Measurements from ENCODE around the gene SGTA. TPM values are rescaled to one million over a fixed set of nuclear protein-coding genes. Genes with fewer than 3 reads are reported as not detected.

Gene SGTA
- total and polyA plus RNA-seq, 5 donors from 2014 or later: 28.2 to 35.7 (median 32.1) TPM

DNA sequence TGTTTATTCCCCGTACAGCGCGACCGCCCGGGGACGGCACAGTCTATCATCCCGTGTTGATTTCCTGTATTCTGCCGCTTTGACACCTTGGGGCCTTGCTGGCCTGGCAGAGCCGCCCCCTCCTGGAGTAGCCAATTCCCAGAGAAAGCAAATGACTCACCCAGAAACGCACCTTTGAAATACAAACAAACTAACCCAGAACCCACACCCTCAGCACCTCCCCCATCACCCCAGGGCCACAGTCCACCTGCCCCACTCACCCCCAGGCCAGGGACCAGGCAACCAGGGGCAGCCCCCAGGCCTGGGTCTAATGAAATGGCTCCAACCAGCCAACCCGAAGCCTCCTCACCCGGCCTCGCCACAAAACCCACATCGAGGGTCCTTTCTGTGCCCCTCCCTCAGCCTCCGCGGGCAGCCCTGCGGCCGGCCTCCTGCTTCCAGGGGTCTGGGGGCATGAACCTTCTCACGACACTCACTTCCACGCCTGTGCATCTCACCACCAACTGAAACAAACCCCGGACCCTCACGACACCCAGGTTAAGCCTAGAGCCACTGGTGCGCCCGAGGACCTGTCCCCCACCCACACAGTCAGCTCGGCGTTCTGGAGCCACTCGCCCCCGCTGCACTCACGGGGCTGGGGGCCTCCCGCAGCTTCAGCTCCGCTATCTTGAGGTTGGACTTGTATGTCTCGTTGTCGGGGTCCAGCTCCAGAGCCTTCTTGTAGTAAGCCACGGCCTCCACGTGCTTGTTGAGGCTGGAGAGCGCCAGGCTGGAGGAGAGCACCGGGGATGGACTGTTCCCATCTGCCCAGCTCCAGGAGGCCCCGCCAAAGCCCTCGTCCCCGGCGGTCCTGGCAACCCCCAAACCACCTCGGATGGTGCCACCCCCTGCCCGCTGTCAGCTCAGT, 20.9 kb downstream of the SGTA start:
- Histone ChIP-seq H3K27ac (ENCODE audit: insufficient read depth, low read length, poor library complexity, severe bottlenecking) (no peak overlapping the region), H3K36me3 (ENCODE audit: control insufficient read depth, insufficient read depth, low read length) (peaks cover 24% of the 10 kb centered on the region), H3K4me1 (ENCODE audit: control insufficient read depth, insufficient read depth, low read length, poor library complexity, severe bottlenecking) (no peaks in the 10 kb centered on the region), H3K4me3 (ENCODE audit: low read depth, low read length) (no peak overlapping the region), H3K9me3 (ENCODE audit: control insufficient read depth in 2 of 2, low read length in 2 of 2) (no peaks in the 10 kb centered on the region), H3K27me3 (ENCODE audit: control insufficient read depth, insufficient read depth, low read length) (no peaks in the 10 kb centered on the region)
- H3K27ac Mint-ChIP-seq: peak overlapping the region in 1 of 3 donors; percentile 83
- no peaks in the 10 kb centered on the region for H3K27me3 Mint-ChIP-seq
- ATAC-seq (ENCODE audit: low read depth in 2 of 2) (no peak), DNase-seq (no peak)
- H3K9me3 Mint-ChIP-seq: peaks cover 0 to 2% (median 0%) of the 10 kb centered on the region in 7 donors
- peaks cover 10% of the 10 kb centered on the region for H3K36me3 Mint-ChIP-seq
- no peak overlapping the region for H3K4me3 Mint-ChIP-seq
- peaks cover 0 to 2% (median 0%) of the 10 kb centered on the region in 4 donors for H3K4me1 Mint-ChIP-seq

DNA sequence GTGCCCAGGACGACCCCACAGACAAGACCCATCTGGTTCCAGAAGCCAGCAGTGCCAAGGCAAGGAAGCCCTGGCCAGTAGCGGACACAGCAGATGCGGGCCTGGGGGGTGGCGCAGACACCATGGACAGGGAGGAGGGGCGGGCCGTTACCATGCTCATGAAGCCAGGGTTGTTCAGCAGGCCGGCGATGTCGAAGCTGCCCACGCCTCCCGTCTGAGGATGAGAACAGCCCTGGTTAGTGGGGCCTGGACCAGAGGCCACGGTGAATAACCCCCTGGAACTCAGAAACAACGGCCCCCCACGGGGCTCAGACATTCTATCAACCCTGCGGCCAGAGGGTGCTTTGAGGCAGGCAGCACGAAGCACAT, 21.8 kb downstream of the SGTA start:
- Histone ChIP-seq H3K27ac (ENCODE audit: insufficient read depth, low read length, poor library complexity, severe bottlenecking) (no peak overlapping the region), H3K9me3 (ENCODE audit: control insufficient read depth in 2 of 2, low read length in 2 of 2) (no peaks in the 10 kb centered on the region), H3K36me3 (ENCODE audit: control insufficient read depth, insufficient read depth, low read length) (peaks cover 24% of the 10 kb centered on the region), H3K27me3 (ENCODE audit: control insufficient read depth, insufficient read depth, low read length) (no peaks in the 10 kb centered on the region), H3K4me1 (ENCODE audit: control insufficient read depth, insufficient read depth, low read length, poor library complexity, severe bottlenecking) (no peaks in the 10 kb centered on the region), H3K4me3 (ENCODE audit: low read depth, low read length) (no peak overlapping the region)
- H3K36me3 Mint-ChIP-seq: peaks cover 12% of the 10 kb centered on the region
- peaks cover 0 to 2% (median 0%) of the 10 kb centered on the region in 7 donors for H3K9me3 Mint-ChIP-seq
- no peak overlapping the region for H3K4me3 Mint-ChIP-seq
- H3K27me3 Mint-ChIP-seq: no peaks in the 10 kb centered on the region
- DNase-seq: no peak
- no peak for ATAC-seq (ENCODE audit: low read depth in 2 of 2)
- H3K4me1 Mint-ChIP-seq: peaks cover 0 to 2% (median 0%) of the 10 kb centered on the region in 4 donors
- H3K27ac Mint-ChIP-seq: no peak overlapping the region

DNA sequence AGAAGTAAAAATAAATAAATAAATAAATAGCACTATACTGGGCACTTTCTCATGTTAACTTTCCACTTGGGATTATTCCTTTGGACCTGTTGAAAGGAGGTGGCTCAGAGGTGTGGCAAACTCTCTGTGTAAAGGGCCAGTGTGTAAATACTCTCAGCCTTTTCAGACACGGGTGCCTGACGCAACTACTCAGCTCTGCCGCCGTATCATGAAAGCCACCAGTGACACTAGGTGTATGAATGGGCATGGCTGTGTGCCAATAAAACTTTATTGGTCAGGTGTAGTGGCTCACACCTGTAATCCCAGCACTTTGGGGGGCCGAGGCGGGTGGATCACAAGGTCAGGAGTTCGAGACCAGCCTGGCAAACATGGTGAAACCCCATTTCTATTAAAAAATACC, 23.1 kb downstream of the SGTA start:
- Histone ChIP-seq H3K4me1 (ENCODE audit: control insufficient read depth, insufficient read depth, low read length, poor library complexity, severe bottlenecking) (no peaks in the 10 kb centered on the region), H3K9me3 (ENCODE audit: control insufficient read depth in 2 of 2, low read length in 2 of 2) (no peaks in the 10 kb centered on the region), H3K27ac (ENCODE audit: insufficient read depth, low read length, poor library complexity, severe bottlenecking) (no peak overlapping the region), H3K36me3 (ENCODE audit: control insufficient read depth, insufficient read depth, low read length) (peaks cover 26% of the 10 kb centered on the region), H3K4me3 (ENCODE audit: low read depth, low read length) (no peak overlapping the region), H3K27me3 (ENCODE audit: control insufficient read depth, insufficient read depth, low read length) (no peaks in the 10 kb centered on the region)
- Mint-ChIP-seq H3K4me3 (no peak overlapping the region), H3K9me3 (peaks cover 0 to 2% (median 0%) of the 10 kb centered on the region in 7 donors), H3K4me1 (peaks cover 0 to 2% (median 0%) of the 10 kb centered on the region in 4 donors), H3K36me3 (peaks cover 15% of the 10 kb centered on the region), H3K27ac (peak overlapping the region in 1 of 3 donors; percentile 42), H3K27me3 (no peaks in the 10 kb centered on the region)
- DNase-seq (no peak), ATAC-seq (ENCODE audit: low read depth in 2 of 2) (no peak)

DNA sequence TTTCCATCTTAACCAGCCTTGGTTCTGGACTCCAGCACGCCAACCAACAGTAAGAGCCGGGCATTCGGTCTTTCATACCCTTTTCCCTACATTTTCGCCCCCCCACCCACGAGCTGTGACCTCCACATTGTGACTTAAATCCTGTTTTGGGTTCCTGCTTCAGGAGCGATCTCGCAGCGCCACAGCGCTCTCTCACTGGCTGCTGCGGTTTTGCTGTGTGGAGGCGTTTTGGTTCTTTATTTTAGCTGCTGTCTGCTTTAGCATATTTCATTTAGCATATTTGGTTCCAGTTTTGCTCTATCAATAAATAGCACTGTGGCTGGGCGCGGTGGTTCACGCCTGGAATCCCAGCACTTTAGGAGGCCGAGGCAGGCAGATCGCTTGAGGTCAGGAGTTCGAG, 23.7 kb downstream of the SGTA start:
- H3K27ac Mint-ChIP-seq: no peak overlapping the region
- Histone ChIP-seq H3K36me3 (ENCODE audit: control insufficient read depth, insufficient read depth, low read length) (peaks cover 26% of the 10 kb centered on the region), H3K27me3 (ENCODE audit: control insufficient read depth, insufficient read depth, low read length) (no peaks in the 10 kb centered on the region), H3K27ac (ENCODE audit: insufficient read depth, low read length, poor library complexity, severe bottlenecking) (no peak overlapping the region), H3K4me3 (ENCODE audit: low read depth, low read length) (no peak overlapping the region), H3K9me3 (ENCODE audit: control insufficient read depth in 2 of 2, low read length in 2 of 2) (no peaks in the 10 kb centered on the region), H3K4me1 (ENCODE audit: control insufficient read depth, insufficient read depth, low read length, poor library complexity, severe bottlenecking) (no peaks in the 10 kb centered on the region)
- ATAC-seq (ENCODE audit: low read depth in 2 of 2): no peak
- H3K9me3 Mint-ChIP-seq: peaks cover 0 to 2% (median 0%) of the 10 kb centered on the region in 7 donors
- H3K4me1 Mint-ChIP-seq: peaks cover 0 to 2% (median 0%) of the 10 kb centered on the region in 4 donors
- no peak for DNase-seq
- H3K36me3 Mint-ChIP-seq: peaks cover 15% of the 10 kb centered on the region
- H3K27me3 Mint-ChIP-seq: no peaks in the 10 kb centered on the region
- no peak overlapping the region for H3K4me3 Mint-ChIP-seq

DNA sequence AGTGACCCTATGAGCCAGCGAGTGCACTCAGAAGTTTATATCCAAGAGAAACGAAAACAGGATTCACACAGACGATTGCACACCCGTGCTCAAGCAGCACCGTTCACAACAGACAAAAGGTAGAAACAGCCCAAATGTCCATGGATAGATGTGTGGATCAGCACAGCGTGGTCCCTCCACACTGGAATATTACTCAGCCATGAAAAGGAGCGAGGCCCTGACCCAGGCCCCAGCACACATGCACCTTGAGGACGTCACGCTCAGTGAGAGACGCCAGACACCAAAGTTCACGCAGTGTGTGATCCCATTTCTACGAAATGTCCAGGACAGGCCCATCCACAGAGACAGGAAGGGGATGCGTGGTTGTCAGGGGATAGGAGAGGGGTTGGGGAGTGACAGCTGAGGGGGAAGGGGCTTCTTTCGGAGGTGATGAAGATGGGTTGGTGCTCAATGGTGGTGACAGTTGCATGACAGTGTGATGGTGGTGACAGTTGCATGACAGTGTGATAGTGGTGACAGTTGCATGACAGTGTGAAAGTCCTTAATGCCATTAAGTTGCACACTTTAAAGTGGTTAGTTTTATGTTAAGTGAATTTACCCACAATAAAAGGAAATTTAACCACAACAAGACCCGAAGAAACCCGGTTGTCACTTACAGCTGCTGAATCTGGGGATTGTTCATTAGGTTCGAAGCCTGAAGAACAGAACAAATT, 24.3 kb downstream of the SGTA start:
- H3K27ac ChIP-seq (ENCODE audit: insufficient read depth, low read length, poor library complexity, severe bottlenecking): no peak overlapping the region
- H3K4me3 Mint-ChIP-seq: no peak overlapping the region
- peaks cover 15% of the 10 kb centered on the region for H3K36me3 Mint-ChIP-seq
- no peaks in the 10 kb centered on the region for H3K9me3 ChIP-seq (ENCODE audit: control insufficient read depth in 2 of 2, low read length in 2 of 2)
- H3K4me3 ChIP-seq (ENCODE audit: low read depth, low read length): no peak overlapping the region
- H3K27me3 Mint-ChIP-seq: no peaks in the 10 kb centered on the region
- no peak for ATAC-seq (ENCODE audit: low read depth in 2 of 2)
- no peak overlapping the region for H3K27ac Mint-ChIP-seq
- H3K27me3 ChIP-seq (ENCODE audit: control insufficient read depth, insufficient read depth, low read length): no peaks in the 10 kb centered on the region
- H3K9me3 Mint-ChIP-seq: peaks cover 0 to 2% (median 0%) of the 10 kb centered on the region in 7 donors
- peaks cover 24% of the 10 kb centered on the region for H3K36me3 ChIP-seq (ENCODE audit: control insufficient read depth, insufficient read depth, low read length)
- H3K4me1 ChIP-seq (ENCODE audit: control insufficient read depth, insufficient read depth, low read length, poor library complexity, severe bottlenecking): no peaks in the 10 kb centered on the region
- H3K4me1 Mint-ChIP-seq: peaks cover 0 to 2% (median 0%) of the 10 kb centered on the region in 4 donors
- DNase-seq: no peak

DNA sequence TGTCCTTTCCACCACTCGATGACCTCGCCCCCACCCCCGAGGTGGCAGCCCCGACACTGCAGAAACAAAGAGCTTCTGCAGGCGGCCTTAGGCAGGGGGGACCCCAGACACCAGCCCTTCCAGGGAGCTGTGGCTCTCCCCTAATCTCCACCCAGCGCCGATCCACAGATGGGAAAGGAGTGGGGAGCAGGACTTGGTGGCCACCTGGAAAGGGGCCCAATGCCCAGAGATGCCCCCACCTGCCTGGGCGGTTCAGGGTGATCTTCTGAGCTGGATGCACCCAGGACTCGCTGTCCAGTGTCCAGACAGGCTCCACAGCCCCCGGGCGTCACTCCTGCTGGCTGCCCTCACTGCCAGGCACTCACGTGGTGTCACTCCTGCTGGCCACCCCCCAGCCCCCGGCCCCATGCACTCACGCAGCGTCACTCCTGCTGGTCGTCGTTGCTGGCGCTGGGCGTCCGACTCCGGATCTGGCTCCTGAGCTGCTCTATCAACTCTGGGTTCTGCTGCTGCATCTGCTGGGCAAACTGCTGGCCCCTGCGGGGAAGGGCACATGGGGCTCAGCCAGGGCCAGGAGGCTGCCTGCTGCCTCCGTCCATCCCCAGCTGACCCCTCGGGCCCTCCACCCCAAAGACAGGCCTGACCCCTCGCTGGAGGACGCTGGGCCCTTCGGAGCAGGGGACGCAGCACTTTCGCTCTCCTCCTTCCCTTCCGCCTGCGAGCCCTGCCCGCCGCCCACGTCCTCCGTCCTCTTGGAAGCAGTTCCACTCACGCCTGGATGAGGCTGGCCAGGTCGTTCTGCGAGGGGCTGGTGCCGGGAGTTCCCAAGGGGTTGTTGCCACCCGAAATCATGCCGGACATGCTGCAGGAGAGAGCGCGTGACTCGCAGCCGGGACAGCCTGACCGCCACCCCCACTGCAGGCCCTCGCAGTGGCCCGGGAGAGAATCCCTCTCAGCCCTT, 25.9 kb downstream of the SGTA start:
- H3K27me3 ChIP-seq (ENCODE audit: control insufficient read depth, insufficient read depth, low read length): no peaks in the 10 kb centered on the region
- H3K36me3 ChIP-seq (ENCODE audit: control insufficient read depth, insufficient read depth, low read length): peaks cover 17% of the 10 kb centered on the region
- peaks cover 0 to 2% (median 0%) of the 10 kb centered on the region in 4 donors for H3K4me1 Mint-ChIP-seq
- no peaks in the 10 kb centered on the region for H3K9me3 Mint-ChIP-seq
- ATAC-seq (ENCODE audit: low read depth in 2 of 2): no peak
- H3K4me1 ChIP-seq (ENCODE audit: control insufficient read depth, insufficient read depth, low read length, poor library complexity, severe bottlenecking): no peaks in the 10 kb centered on the region
- DNase-seq: no peak
- peaks cover 15% of the 10 kb centered on the region for H3K36me3 Mint-ChIP-seq
- H3K27ac ChIP-seq (ENCODE audit: insufficient read depth, low read length, poor library complexity, severe bottlenecking): no peak overlapping the region
- no peak overlapping the region for H3K4me3 Mint-ChIP-seq
- no peaks in the 10 kb centered on the region for H3K27me3 Mint-ChIP-seq
- no peak overlapping the region for H3K27ac Mint-ChIP-seq
- no peaks in the 10 kb centered on the region for H3K9me3 ChIP-seq (ENCODE audit: control insufficient read depth in 2 of 2, low read length in 2 of 2)
- no peak overlapping the region for H3K4me3 ChIP-seq (ENCODE audit: low read depth, low read length)

DNA sequence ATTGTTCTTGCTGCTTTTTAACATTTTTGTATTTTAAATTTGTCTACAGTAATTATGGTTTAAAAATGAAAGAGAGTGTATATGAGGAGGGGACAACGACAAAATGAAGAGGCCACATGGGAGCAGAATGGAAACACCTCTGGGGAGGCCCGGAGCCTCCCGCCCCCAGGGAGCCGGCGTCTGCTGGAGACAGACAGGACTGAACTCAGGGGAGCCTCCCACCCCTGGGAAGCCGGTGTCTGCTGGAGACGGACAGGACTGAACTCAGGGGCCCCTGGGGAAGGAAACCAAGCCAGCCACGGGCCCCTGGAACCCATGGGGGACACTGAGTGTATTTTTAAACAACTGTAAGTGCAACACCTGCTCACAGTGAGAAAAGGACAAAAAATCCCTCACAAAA, 26.6 kb downstream of the SGTA start:
- DNase-seq (no peak), ATAC-seq (ENCODE audit: low read depth in 2 of 2) (no peak)
- H3K4me1 Mint-ChIP-seq: peaks cover 0 to 2% (median 0%) of the 10 kb centered on the region in 4 donors
- Histone ChIP-seq H3K9me3 (ENCODE audit: control insufficient read depth in 2 of 2, low read length in 2 of 2) (no peaks in the 10 kb centered on the region), H3K27me3 (ENCODE audit: control insufficient read depth, insufficient read depth, low read length) (no peaks in the 10 kb centered on the region), H3K36me3 (ENCODE audit: control insufficient read depth, insufficient read depth, low read length) (peaks cover 13% of the 10 kb centered on the region), H3K27ac (ENCODE audit: insufficient read depth, low read length, poor library complexity, severe bottlenecking) (no peak overlapping the region), H3K4me1 (ENCODE audit: control insufficient read depth, insufficient read depth, low read length, poor library complexity, severe bottlenecking) (no peaks in the 10 kb centered on the region), H3K4me3 (ENCODE audit: low read depth, low read length) (no peak overlapping the region)
- no peak overlapping the region for H3K4me3 Mint-ChIP-seq
- no peaks in the 10 kb centered on the region for H3K9me3 Mint-ChIP-seq
- H3K36me3 Mint-ChIP-seq: peaks cover 15% of the 10 kb centered on the region
- H3K27ac Mint-ChIP-seq: no peak overlapping the region
- H3K27me3 Mint-ChIP-seq: no peaks in the 10 kb centered on the region
